ENCODE measurements around the gene STK32C. TPM values are rescaled to one million over a fixed set of nuclear protein-coding genes. Genes with fewer than 3 reads are reported as not detected.

The STK32C gene
- total and polyA plus RNA-seq, 10 of the 15 experiments (the other 5 are each of a cell fraction or from before 2014, with no cell fraction given) = 1.5 to 18.1 (median 6.4) TPM

DNA sequence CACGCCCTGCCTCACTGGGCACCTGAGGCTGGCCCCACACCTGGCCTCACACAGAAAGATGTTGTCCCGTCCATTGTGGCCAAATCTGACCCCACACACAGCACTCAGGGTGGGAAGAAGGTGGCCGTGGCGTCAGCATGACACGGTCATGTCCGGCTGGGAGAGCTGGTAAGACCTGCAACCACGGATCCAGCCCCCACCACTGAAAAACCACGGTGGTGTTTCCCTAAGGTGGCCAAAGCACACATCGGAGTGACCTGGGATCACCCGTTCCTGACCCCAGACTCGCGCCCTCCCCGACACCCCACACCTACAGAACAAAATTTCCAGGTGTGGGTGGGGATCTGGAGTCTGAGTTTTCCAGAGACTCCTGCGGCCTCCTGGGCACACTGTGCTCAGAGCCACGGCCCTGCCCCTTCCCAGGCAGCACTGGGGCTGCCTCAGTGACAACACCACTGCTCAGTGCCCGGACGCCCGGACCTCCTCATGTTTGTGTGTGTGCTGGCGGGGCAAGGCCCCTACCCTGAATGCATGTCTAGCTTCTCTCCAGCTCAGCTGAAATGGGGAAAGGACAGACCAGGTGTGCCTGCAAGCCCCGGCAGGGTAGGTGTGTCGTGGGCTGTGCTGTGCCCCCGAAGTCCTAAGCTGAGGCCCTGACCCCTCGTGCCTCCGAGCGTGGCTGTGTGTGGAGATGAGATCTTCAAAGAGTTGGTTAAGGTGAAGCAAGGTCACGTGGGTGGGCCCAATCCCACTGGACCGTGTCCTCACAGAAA is 36.1 kb downstream of the STK32C start:
- ChIA-PET SMC1A (ENCODE audit: uncharacterized antibody, unreplicated experiment) (no interaction called here), CTCF (no interaction called here), POLR2A (no interaction called here), RAD21 (ENCODE audit: unreplicated experiment) (no interaction called here)
- Histone ChIP-seq H3K9ac (ENCODE audit: control insufficient read depth, insufficient read depth, low read length) (no peak overlapping the region), H3K27me3 (replicated peaks in 1 of 2; ENCODE audit: control insufficient read depth in 2 of 2, insufficient read depth in 2 of 2, low read length in 1 of 2) (no peaks in the 10 kb centered on the region), H3K27ac (ENCODE audit: control insufficient read depth, insufficient read depth) (no peak overlapping the region), H3K4me3 (no peak overlapping the region), H2AFZ (ENCODE audit: control insufficient read depth, low read depth, low read length) (no peak overlapping the region), H3K4me2 (ENCODE audit: control insufficient read depth, insufficient read depth) (no peak overlapping the region), H3K79me2 (ENCODE audit: control insufficient read depth, insufficient read depth, low read length) (no peaks in the 10 kb centered on the region), H4K20me1 (ENCODE audit: control insufficient read depth, insufficient read depth) (no peaks in the 10 kb centered on the region), H3K36me3 (ENCODE audit: control insufficient read depth in 2 of 2, insufficient read depth in 2 of 2, low read length in 1 of 2) (no peaks in the 10 kb centered on the region; a peak in 1 of 4 replicates), H3K9me3 (replicated peaks; ENCODE audit: control insufficient read depth, insufficient read depth, low read length) (no peaks in the 10 kb centered on the region), H3K4me1 (ENCODE audit: control insufficient read depth, insufficient read depth, low read length) (no peaks in the 10 kb centered on the region)
- FAIRE-seq = no peak
- in situ Hi-C loops (cut with MboI) (no loop called here), intact Hi-C loops (cut with micrococcal nuclease; ENCODE audit: unreplicated experiment) (no loop called here)
- BruUV-seq (replicated peaks) = no TSS peak
- 41% methylated on average over 27 of the region's 27 CpGs for WGBS (ENCODE audit: insufficient coverage, insufficient replicate concordance, low lambda C conversion rate, missing lambda C conversion rate)
- no peak for DNase-seq (ENCODE audit: low read depth, low spot score)
- ATAC-seq = no peak
- TF ChIP-seq, protein P1, sequence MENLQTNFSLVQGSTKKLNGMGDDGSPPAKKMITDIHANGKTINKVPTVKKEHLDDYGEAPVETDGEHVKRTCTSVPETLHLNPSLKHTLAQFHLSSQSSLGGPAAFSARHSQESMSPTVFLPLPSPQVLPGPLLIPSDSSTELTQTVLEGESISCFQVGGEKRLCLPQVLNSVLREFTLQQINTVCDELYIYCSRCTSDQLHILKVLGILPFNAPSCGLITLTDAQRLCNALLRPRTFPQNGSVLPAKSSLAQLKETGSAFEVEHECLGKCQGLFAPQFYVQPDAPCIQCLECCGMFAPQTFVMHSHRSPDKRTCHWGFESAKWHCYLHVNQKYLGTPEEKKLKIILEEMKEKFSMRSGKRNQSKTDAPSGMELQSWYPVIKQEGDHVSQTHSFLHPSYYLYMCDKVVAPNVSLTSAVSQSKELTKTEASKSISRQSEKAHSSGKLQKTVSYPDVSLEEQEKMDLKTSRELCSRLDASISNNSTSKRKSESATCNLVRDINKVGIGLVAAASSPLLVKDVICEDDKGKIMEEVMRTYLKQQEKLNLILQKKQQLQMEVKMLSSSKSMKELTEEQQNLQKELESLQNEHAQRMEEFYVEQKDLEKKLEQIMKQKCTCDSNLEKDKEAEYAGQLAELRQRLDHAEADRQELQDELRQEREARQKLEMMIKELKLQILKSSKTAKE (IDR thresholded peaks at IDR 0.05; ENCODE audit: low read depth, poor library complexity, severe bottlenecking) = no peak
- TF ChIP-seq, protein P2, sequence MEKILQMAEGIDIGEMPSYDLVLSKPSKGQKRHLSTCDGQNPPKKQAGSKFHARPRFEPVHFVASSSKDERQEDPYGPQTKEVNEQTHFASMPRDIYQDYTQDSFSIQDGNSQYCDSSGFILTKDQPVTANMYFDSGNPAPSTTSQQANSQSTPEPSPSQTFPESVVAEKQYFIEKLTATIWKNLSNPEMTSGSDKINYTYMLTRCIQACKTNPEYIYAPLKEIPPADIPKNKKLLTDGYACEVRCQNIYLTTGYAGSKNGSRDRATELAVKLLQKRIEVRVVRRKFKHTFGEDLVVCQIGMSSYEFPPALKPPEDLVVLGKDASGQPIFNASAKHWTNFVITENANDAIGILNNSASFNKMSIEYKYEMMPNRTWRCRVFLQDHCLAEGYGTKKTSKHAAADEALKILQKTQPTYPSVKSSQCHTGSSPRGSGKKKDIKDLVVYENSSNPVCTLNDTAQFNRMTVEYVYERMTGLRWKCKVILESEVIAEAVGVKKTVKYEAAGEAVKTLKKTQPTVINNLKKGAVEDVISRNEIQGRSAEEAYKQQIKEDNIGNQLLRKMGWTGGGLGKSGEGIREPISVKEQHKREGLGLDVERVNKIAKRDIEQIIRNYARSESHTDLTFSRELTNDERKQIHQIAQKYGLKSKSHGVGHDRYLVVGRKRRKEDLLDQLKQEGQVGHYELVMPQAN (conservative IDR thresholded peaks at IDR 0.05) = no peak
- TF ChIP-seq DPF2 (IDR thresholded peaks at IDR 0.05) = no peak

Data from GM12878 (cell line).